ENCODE measurements around the gene STK24. TPM values are rescaled to one million over a fixed set of nuclear protein-coding genes. Genes with fewer than 3 reads are reported as not detected.

The STK24 gene
- total RNA-seq, 2 experiments from 2014 or later: 129 TPM

- H3K4me3 Mint-ChIP-seq: peak overlapping the region; percentile 27
- peak; percentile 26 for DNase-seq
- H3K9me3 Mint-ChIP-seq: no peaks in the 10 kb centered on the region
- peaks cover 70% of the 10 kb centered on the region for H3K4me1 Mint-ChIP-seq
- peaks cover 43% of the 10 kb centered on the region for H3K36me3 Mint-ChIP-seq
- H3K27ac Mint-ChIP-seq: peak overlapping the region; percentile 76
- no peaks in the 10 kb centered on the region for H3K27me3 Mint-ChIP-seq
These were observed 98.4 kb downstream of the STK24 start for GRCh38 chr13:98478189-98479129.

- DNase-seq: peak; percentile 90
- Mint-ChIP-seq H3K9me3 (no peaks in the 10 kb centered on the region), H3K27me3 (no peaks in the 10 kb centered on the region), H3K4me1 (peaks cover 65% of the 10 kb centered on the region), H3K36me3 (peaks cover 60% of the 10 kb centered on the region), H3K27ac (peak overlapping the region; percentile 89), H3K4me3 (peak overlapping the region; percentile 75)
These were observed 100.4 kb downstream of the STK24 start for GRCh38 chr13:98476538-98476966.

GRCh38 chr13:98476106-98476505 is 100.8 kb downstream of the STK24 start:
- no peaks in the 10 kb centered on the region for H3K9me3 Mint-ChIP-seq
- no peaks in the 10 kb centered on the region for H3K27me3 Mint-ChIP-seq
- peak overlapping the region; percentile 75 for H3K4me3 Mint-ChIP-seq
- peaks cover 60% of the 10 kb centered on the region for H3K36me3 Mint-ChIP-seq
- peak overlapping the region; percentile 89 for H3K27ac Mint-ChIP-seq
- DNase-seq: peak; percentile 70
- peaks cover 65% of the 10 kb centered on the region for H3K4me1 Mint-ChIP-seq

GRCh38 chr13:98475522-98475921 is 101.4 kb downstream of the STK24 start:
- DNase-seq: no peak
- no peaks in the 10 kb centered on the region for H3K27me3 Mint-ChIP-seq
- no peak overlapping the region for H3K4me3 Mint-ChIP-seq
- no peaks in the 10 kb centered on the region for H3K9me3 Mint-ChIP-seq
- H3K4me1 Mint-ChIP-seq: peaks cover 63% of the 10 kb centered on the region
- H3K27ac Mint-ChIP-seq: peak overlapping the region; percentile 51
- peaks cover 61% of the 10 kb centered on the region for H3K36me3 Mint-ChIP-seq

GRCh38 chr13:98474761-98475160 is 102.1 kb downstream of the STK24 start:
- no peak for DNase-seq
- peaks cover 61% of the 10 kb centered on the region for H3K36me3 Mint-ChIP-seq
- no peak overlapping the region for H3K4me3 Mint-ChIP-seq
- peaks cover 62% of the 10 kb centered on the region for H3K4me1 Mint-ChIP-seq
- no peaks in the 10 kb centered on the region for H3K9me3 Mint-ChIP-seq
- no peak overlapping the region for H3K27ac Mint-ChIP-seq
- H3K27me3 Mint-ChIP-seq: no peaks in the 10 kb centered on the region

- H3K4me3 Mint-ChIP-seq: no peak overlapping the region
- DNase-seq: no peak
- peaks cover 60% of the 10 kb centered on the region for H3K36me3 Mint-ChIP-seq
These were observed 102.6 kb downstream of the STK24 start for GRCh38 chr13:98474292-98474691.

GRCh38 chr13:98473788-98474144 is 103.1 kb downstream of the STK24 start:
- H3K27me3 Mint-ChIP-seq: no peaks in the 10 kb centered on the region
- no peaks in the 10 kb centered on the region for H3K9me3 Mint-ChIP-seq
- peaks cover 57% of the 10 kb centered on the region for H3K36me3 Mint-ChIP-seq
- H3K4me3 Mint-ChIP-seq: no peak overlapping the region
- peak overlapping the region; percentile 58 for H3K27ac Mint-ChIP-seq
- H3K4me1 Mint-ChIP-seq: peaks cover 53% of the 10 kb centered on the region
- DNase-seq: no peak

More at GRCh38 chr13:98474292-98474691, 102.6 kb downstream of the STK24 start:
- peaks cover 57% of the 10 kb centered on the region for H3K4me1 Mint-ChIP-seq
- no peaks in the 10 kb centered on the region for H3K27me3 Mint-ChIP-seq
- H3K9me3 Mint-ChIP-seq: no peaks in the 10 kb centered on the region
- peak overlapping the region; percentile 51 for H3K27ac Mint-ChIP-seq

- no peak overlapping the region for H3K4me3 Mint-ChIP-seq
- DNase-seq: no peak
- H3K27me3 Mint-ChIP-seq: no peaks in the 10 kb centered on the region
- H3K36me3 Mint-ChIP-seq: peaks cover 54% of the 10 kb centered on the region
- H3K4me1 Mint-ChIP-seq: peaks cover 49% of the 10 kb centered on the region
- H3K9me3 Mint-ChIP-seq: no peaks in the 10 kb centered on the region
- H3K27ac Mint-ChIP-seq: peak overlapping the region; percentile 69
These were observed 103.6 kb downstream of the STK24 start for GRCh38 chr13:98473135-98473787.

GRCh38 chr13:98471934-98472333 is 105.0 kb downstream of the STK24 start:
- Mint-ChIP-seq H3K36me3 (peaks cover 43% of the 10 kb centered on the region), H3K4me3 (no peak overlapping the region), H3K27ac (no peak overlapping the region), H3K9me3 (no peaks in the 10 kb centered on the region), H3K27me3 (no peaks in the 10 kb centered on the region), H3K4me1 (peaks cover 45% of the 10 kb centered on the region)
- DNase-seq: no peak

- no peak overlapping the region for H3K4me3 Mint-ChIP-seq
- no peak for DNase-seq
- no peaks in the 10 kb centered on the region for H3K27me3 Mint-ChIP-seq
- peaks cover 38% of the 10 kb centered on the region for H3K4me1 Mint-ChIP-seq
- H3K36me3 Mint-ChIP-seq: peaks cover 45% of the 10 kb centered on the region
- no peak overlapping the region for H3K27ac Mint-ChIP-seq
- H3K9me3 Mint-ChIP-seq: no peaks in the 10 kb centered on the region
These were observed 106.0 kb downstream of the STK24 start for GRCh38 chr13:98470920-98471319.

- no peak overlapping the region for H3K27ac Mint-ChIP-seq
- peaks cover 40% of the 10 kb centered on the region for H3K36me3 Mint-ChIP-seq
- peaks cover 35% of the 10 kb centered on the region for H3K4me1 Mint-ChIP-seq
- DNase-seq: no peak
- H3K27me3 Mint-ChIP-seq: no peaks in the 10 kb centered on the region
- no peak overlapping the region for H3K4me3 Mint-ChIP-seq
- no peaks in the 10 kb centered on the region for H3K9me3 Mint-ChIP-seq
These were observed 108.0 kb downstream of the STK24 start for GRCh38 chr13:98468929-98469328.

GRCh38 chr13:98468361-98468760 is 108.5 kb downstream of the STK24 start:
- no peak overlapping the region for H3K4me3 Mint-ChIP-seq

GRCh38 chr13:98467263-98467985 is 109.5 kb downstream of the STK24 start:
- no peak overlapping the region for H3K4me3 Mint-ChIP-seq

More at GRCh38 chr13:98468361-98468760, 108.5 kb downstream of the STK24 start:
- peaks cover 40% of the 10 kb centered on the region for H3K36me3 Mint-ChIP-seq
- no peaks in the 10 kb centered on the region for H3K9me3 Mint-ChIP-seq
- H3K27ac Mint-ChIP-seq: no peak overlapping the region
- H3K4me1 Mint-ChIP-seq: peaks cover 36% of the 10 kb centered on the region
- H3K27me3 Mint-ChIP-seq: no peaks in the 10 kb centered on the region
- DNase-seq: no peak

GRCh38 chr13:98466634-98467236 is 110.2 kb downstream of the STK24 start:
- H3K27ac Mint-ChIP-seq: peak overlapping the region; percentile 17
- H3K36me3 Mint-ChIP-seq: peaks cover 32% of the 10 kb centered on the region
- no peak overlapping the region for H3K4me3 Mint-ChIP-seq
- no peaks in the 10 kb centered on the region for H3K27me3 Mint-ChIP-seq
- H3K4me1 Mint-ChIP-seq: peaks cover 35% of the 10 kb centered on the region
- no peaks in the 10 kb centered on the region for H3K9me3 Mint-ChIP-seq
- DNase-seq: peak; percentile 46

More at GRCh38 chr13:98467263-98467985, 109.5 kb downstream of the STK24 start:
- H3K36me3 Mint-ChIP-seq: peaks cover 36% of the 10 kb centered on the region
- H3K4me1 Mint-ChIP-seq: peaks cover 37% of the 10 kb centered on the region
- DNase-seq: no peak
- no peaks in the 10 kb centered on the region for H3K9me3 Mint-ChIP-seq
- peak overlapping the region; percentile 17 for H3K27ac Mint-ChIP-seq
- no peaks in the 10 kb centered on the region for H3K27me3 Mint-ChIP-seq
